ENCODE results near the gene ALX3.

GRCh38 chr1:110043016-110043415 lies 27.5 kb downstream of the ALX3 start:
- TF ChIP-seq POLR2AphosphoS5 (IDR thresholded peaks at IDR 0.05; ENCODE audit: low read depth, low read length): no peak
- no peak for TF ChIP-seq TAF1 (IDR thresholded peaks at IDR 0.05; ENCODE audit: borderline replicate concordance, insufficient read depth, low read length)
- no peak for TF ChIP-seq REST (IDR thresholded peaks at IDR 0.05; ENCODE audit: insufficient read depth in 1 of 2, low read depth in 2 of 2, low read length in 2 of 2)

Data from PFSK-1 (cell line).